ENCODE measurements around the gene STX4.

DNA sequence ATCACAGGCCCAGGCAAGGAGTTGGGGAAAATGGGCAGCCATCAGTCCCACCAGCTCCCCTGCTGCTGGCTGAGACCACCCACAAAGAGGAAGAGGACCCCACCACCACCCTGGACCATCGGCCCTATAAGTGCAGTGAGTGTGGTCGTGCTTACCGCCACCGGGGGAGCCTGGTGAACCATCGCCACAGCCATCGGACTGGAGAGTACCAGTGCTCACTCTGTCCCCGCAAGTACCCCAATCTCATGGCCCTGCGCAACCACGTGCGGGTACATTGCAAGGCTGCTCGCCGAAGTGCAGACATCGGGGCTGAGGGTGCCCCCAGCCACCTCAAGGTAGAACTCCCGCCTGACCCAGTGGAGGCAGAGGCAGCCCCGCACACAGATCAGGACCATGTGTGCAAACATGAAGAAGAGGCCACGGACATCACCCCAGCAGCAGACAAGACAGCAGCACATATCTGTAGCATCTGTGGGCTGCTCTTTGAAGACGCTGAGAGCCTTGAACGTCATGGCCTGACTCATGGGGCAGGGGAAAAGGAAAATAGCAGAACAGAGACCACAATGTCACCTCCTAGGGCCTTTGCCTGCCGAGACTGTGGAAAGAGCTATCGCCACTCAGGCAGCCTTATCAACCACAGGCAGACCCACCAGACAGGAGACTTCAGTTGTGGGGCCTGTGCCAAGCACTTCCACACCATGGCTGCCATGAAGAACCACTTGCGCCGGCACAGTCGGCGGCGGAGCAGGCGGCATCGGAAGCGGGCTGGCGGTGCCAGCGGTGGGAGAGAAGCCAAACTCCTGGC, 44.4 kb downstream of the STX4 start:
- no peak for TF ChIP-seq POLR2AphosphoS5 (IDR thresholded peaks at IDR 0.05; ENCODE audit: borderline replicate concordance, low read depth, low read length)
- no peak for TF ChIP-seq EZH2 (IDR thresholded peaks at IDR 0.05)
- TF ChIP-seq FOXP2 (optimal IDR thresholded peaks at IDR 0.05; ENCODE audit: control extremely low read depth, extremely low read length, insufficient read depth), result no peak
